Subcutaneous adipose tissue (tissue), 4 donors: ENCODE measurements around the gene BMP2K. TPM values are rescaled to one million over a fixed set of nuclear protein-coding genes. Genes with fewer than 3 reads are reported as not detected.

ENCODE experiments used
- CTCF ChIP-seq: fragments of 450-650 bp; IDR thresholded peaks from one replicate; pipeline ENCODE4 v1.5.1; 2016; ENCODE audit warnings: low read depth, mild to moderate bottlenecking, control low read depth, antibody characterized with exemption, moderate library complexity
- small RNA-seq: library from RNA; depleted of rRNA; stranded (forward); fragments of <200 nt; gene quantifications from one replicate; pipeline ENCODE3, GENCODE V24; 2016
- total RNA-seq, 4 donors: library from RNA; depleted of rRNA; stranded (reverse); fragments of >200 nt; gene quantifications; one replicate each; pipeline ENCODE4 v1.1.0, GENCODE V29; 2016

The BMP2K gene
- total RNA-seq, 4 donors from 2014 or later: 32.2 to 100 (median 57.7) TPM

DNA sequence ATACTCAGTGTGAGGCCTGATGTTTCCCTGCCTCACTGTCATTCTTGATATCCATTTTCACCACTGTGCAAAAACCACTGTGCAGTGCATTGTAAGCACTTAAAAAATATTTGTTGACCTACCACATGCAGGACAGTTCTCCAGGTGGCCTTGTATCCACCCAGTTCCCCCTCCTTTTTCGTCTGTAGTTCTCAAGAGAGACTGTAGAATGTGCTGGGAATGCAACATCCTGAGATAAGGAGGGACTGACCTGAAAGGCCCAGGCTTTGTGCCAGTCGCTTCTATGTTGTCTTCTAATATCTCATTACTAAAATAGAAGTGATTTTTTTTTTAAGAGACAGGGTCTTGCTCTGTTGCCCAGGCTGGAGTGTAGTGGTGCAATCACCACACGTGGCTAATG, 184.8 kb downstream of the BMP2K start:
- no peak for TF ChIP-seq CTCF

Small RNA genes lying within 50 kb of the gene (small RNA-seq; reads per million reads assigned to genes)
- not detected for gene AC098818.1
- gene MIR5096: not detected
- gene RN7SL127P: not detected

Other genes with a start within 250 kb of the BMP2K start
- gene ANXA3, start 224.6 kb upstream of the BMP2K start, total RNA-seq: 100 to 1,000 TPM in 2 of 4 donors, 10 to 100 TPM in 2; 11.4 to 143 (median 66.1) TPM
- 10 to 100 TPM in 3 of 4 donors, 1 to 10 TPM in 1; 7.3 to 25.3 (median 16.4) TPM for gene PAQR3, start 163.1 kb downstream of the BMP2K start, total RNA-seq